Measurements from ENCODE around the gene SLC35B2.

SLC35B2 gene

DNA sequence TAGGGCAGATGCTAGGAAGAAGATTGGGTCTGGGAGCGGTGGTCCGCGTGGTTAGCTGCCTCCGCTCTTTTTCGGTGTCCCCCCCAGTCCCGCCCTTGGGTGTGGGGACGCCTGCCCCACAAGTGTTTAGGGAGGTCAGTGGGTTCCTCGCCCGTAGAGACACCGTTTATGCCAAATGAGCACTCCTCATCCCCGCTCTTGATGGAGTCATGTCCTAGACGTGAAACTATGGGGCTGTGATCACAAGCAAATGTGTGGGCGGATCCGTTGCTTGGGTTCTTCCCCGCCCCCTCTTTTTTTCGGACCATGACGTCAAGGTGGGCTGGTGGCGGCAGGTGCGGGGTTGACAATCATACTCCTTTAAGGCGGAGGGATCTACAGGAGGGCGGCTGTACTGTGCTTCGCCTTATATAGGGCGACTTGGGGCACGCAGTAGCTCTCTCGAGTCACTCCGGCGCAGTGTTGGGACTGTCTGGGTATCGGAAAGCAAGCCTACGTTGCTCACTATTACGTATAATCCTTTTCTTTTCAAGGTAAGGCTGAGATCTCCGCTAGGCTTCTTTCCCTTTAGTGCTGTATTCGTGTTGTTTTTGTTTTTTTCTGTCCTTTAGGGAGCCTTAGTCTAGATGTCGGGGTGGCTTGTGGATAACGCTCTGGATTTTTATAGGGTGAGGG lies 10.5 kb downstream of the SLC35B2 start, which contains the start of gene HSP90AB1:
TSS of gene HSP90AB1 (plus strand) at position 439 of the 675 bp plus-strand sequence. CDS start 1,529 bp downstream, outside the sequence.
- TF ChIP-seq, protein P1, sequence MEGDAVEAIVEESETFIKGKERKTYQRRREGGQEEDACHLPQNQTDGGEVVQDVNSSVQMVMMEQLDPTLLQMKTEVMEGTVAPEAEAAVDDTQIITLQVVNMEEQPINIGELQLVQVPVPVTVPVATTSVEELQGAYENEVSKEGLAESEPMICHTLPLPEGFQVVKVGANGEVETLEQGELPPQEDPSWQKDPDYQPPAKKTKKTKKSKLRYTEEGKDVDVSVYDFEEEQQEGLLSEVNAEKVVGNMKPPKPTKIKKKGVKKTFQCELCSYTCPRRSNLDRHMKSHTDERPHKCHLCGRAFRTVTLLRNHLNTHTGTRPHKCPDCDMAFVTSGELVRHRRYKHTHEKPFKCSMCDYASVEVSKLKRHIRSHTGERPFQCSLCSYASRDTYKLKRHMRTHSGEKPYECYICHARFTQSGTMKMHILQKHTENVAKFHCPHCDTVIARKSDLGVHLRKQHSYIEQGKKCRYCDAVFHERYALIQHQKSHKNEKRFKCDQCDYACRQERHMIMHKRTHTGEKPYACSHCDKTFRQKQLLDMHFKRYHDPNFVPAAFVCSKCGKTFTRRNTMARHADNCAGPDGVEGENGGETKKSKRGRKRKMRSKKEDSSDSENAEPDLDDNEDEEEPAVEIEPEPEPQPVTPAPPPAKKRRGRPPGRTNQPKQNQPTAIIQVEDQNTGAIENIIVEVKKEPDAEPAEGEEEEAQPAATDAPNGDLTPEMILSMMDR (IDR thresholded peaks at IDR 0.05; ENCODE audit: low read depth, low read length) = no peak
- DNase-seq (ENCODE audit: extremely low read depth, low read depth) = peak; percentile 97

DNA sequence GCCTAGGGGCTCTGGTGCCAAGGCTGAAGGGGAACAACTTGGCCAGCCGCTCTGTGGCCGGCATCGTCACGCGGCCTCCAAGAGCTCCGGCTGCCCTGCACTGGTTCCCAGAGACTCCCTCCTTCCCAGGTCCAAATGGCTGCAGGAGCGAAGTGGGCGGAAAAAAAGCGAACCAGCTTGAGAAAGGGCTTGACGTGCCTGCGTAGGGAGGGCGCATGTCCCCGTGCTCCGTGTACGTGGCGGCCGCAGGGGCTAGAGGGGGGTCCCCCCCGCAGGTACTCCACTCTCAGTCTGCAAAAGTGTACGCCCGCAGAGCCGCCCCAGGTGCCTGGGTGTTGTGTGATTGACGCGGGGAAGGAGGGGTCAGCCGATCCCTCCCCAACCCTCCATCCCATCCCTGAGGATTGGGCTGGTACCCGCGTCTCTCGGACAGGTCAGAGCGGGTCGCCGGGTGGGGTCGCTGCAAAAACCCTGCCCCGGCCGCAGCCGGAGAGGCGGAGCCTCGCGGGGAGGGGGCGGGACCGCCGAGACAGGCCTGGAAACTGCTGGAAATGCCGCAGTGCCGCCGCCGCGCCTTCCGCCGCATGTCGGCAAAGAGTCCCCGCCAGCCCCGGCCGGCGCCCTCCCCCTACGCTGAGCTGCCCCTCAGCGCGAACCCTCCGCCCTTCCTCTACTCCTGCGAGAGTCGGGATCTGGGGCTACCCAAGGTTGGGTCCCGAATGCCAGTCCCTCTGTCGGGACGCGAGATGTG lies 11.2 kb downstream of the SLC35B2 start:
- TF ChIP-seq, protein P1 (IDR thresholded peaks at IDR 0.05; ENCODE audit: low read depth, low read length) = peak; percentile 11
- peak; percentile 61 for DNase-seq (ENCODE audit: extremely low read depth, low read depth)

DNA sequence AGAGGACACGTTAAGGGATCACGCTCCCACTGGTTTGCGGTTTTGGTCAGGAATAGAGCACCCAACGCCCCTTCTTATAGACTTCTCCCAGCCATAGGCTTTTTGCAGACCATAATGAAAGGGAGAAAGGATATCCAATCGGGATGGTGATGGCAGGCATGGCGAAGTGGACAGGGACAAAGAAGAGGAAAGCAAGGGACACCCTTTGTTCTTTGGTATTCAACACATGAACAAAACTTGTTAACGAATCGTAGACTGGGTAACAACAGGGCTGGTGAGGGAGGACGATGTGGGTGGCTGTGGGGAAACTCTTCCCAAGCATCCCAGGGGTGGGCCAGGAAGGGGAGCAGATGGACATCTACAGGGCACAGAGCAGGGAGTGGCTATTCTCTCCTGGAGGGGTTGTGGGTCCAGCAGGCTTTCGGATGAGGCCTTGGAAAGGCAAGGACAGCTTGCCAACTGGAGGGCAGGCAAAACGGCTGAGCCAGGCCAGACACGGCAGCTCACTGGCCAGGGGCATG lies 11.9 kb downstream of the SLC35B2 start:
- TF ChIP-seq, protein P1 (IDR thresholded peaks at IDR 0.05; ENCODE audit: low read depth, low read length) = no peak
- no peak for DNase-seq (ENCODE audit: extremely low read depth, low read depth)

DNA sequence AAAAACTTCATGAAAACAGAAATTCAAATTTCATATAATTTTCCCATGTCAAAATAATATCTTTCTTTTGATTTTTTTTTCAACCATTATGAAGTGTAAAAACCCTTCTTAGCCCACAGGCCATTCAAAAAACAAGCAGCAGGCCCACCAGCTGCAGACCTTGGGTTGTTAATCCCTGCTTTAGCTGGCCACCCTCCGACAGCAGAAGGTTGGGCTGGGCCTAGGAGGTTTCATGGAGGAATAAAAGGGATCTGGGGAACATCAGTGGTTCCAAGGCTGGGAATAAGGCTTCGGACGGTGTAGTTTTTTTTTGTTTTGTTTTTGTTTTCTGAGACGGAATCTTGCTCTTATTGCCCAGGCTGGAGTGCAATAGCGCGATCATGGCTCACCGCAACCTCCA lies 14.0 kb downstream of the SLC35B2 start:
- TF ChIP-seq, protein P1 (IDR thresholded peaks at IDR 0.05; ENCODE audit: low read depth, low read length) = no peak
- no peak for DNase-seq (ENCODE audit: extremely low read depth, low read depth)

DNA sequence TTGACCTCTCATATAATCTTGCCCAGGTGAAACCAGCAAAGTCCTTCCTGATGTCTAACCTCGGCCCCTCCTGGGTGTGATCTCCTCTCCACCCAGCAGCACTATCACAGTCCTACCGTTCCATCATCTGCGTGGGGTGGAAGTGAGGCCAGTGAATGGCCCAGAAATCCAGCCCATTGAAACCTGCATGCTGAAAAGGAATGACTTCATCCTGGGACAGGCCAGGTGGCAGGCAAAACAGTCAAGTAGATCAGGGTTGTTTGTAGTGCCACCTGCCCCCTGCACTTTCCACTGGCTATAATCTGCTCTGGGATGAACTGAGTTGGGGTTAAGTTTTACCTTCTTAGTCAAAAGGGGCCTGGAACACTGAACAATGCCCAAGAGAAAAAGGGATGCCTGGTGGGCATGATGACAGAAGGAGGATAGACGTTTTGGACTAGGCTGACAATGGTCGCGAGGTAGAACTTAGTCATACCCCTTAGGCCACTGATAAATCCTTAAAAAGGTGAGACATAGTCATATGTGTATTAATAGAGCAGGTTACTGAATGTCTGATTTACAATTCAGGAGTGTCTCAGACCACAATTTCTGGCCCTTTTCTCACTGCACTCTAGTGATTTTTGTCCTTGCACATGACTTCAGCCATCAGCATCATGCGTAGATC lies 18.5 kb downstream of the SLC35B2 start:
- DNase-seq (ENCODE audit: extremely low read depth, low read depth) = no peak
- TF ChIP-seq, protein P1 (IDR thresholded peaks at IDR 0.05; ENCODE audit: low read depth, low read length) = no peak

DNA sequence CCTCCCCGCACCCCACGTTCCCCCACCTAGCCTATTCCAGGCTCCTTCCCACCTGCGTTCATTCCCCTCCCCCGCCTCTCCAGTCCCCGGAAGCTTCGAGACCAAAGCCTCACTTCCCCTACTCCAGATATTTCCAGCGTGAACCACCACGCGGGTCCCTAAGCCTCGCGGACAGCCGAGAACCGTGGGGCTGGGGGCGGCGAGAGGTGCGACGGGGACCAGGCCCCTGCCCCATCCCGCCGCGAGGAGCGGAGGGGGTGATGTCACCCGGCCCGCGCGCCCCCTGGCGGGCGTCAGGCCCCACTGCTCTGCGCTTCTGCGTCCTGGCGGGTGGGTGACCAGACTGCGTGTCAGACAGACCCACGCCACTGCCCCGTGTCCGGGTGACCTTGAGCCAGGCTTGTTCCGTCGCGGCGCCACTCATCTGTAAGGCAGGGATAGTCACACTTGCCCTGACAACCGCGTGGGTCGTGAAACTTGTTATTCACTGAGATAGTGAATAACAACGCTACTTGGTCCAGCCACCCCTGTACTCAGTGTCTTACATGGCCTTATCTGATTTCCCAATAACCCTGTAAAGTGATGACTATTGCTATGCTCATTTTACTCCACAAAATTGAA lies 19.4 kb downstream of the SLC35B2 start:
- TF ChIP-seq, protein P1 (IDR thresholded peaks at IDR 0.05; ENCODE audit: low read depth, low read length) = peak; percentile 82
- no peak for DNase-seq (ENCODE audit: extremely low read depth, low read depth)
